ENCODE data around the gene GSK3A. TPM values are rescaled to one million over a fixed set of nuclear protein-coding genes. Genes with fewer than 3 reads are reported as not detected.

GSK3A gene
- total and polyA plus RNA-seq, 9 of the 15 experiments (the other 6 are each of a cell fraction or from before 2014, with no cell fraction given), result 0.62 to 90.7 (median 33.3) TPM

GRCh38 chr19:42277821-42278451 is 35.5 kb upstream of the GSK3A start:
- H3K27ac ChIP-seq (ENCODE audit: extremely low read depth, low read depth, low read length), result no peak overlapping the region
- no peaks in the 10 kb centered on the region for H3K9me3 ChIP-seq (replicated peaks; ENCODE audit: control insufficient read depth, insufficient read depth, low read depth, low read length)
- peaks cover 28 to 63% of the 10 kb centered on the region in 2 experiments for H3K4me1 ChIP-seq (replicated peaks in 1 of 2; ENCODE audit: control insufficient read depth in 2 of 2, insufficient read depth in 2 of 2, low read length in 2 of 2)
- no TSS peak for BruUV-seq (replicated peaks)
- DNase-seq (ENCODE audit: extremely low read depth in 1 of 4, low spot score in 3 of 4) (no peak), FAIRE-seq (no peak), ATAC-seq (no peak)
- 78% methylated on average over 9 of the region's 10 CpGs for WGBS (ENCODE audit: insufficient coverage, low coverage, missing lambda C conversion rate)
- peaks cover 49% of the 10 kb centered on the region for H3K79me2 ChIP-seq (ENCODE audit: control insufficient read depth, insufficient read depth, low read length)
- ChIA-PET POLR2A (interaction anchor here (0.9 to 3.6 kb wide), 3 partner anchors 8 to 34 kb away, joined by 3 to 16 read pairs (median 4); partner anchors contain the start of gene CIC), CTCF (ENCODE audit: low intra/inter-chr PET ratio) (interaction anchor here (0.5 kb wide), 1 partner anchor 50 kb away, joined by 7 read pairs; no protein-coding TSS in a partner anchor)
- no peaks in the 10 kb centered on the region for H4K20me1 ChIP-seq (replicated peaks; ENCODE audit: control insufficient read depth, insufficient read depth, low read length)
- no peak overlapping the region for H3K4me3 ChIP-seq
- no peaks in the 10 kb centered on the region for H3K27me3 ChIP-seq (ENCODE audit: control insufficient read depth in 2 of 2, insufficient read depth in 2 of 2, low read length in 2 of 2)
- intact Hi-C loops (cut with micrococcal nuclease), result no loop called here
- no peak overlapping the region for H2AFZ ChIP-seq (ENCODE audit: low read depth, low read length)
- no peak overlapping the region for H3K4me2 ChIP-seq (ENCODE audit: insufficient read depth, low read length)
- H3K9me1 ChIP-seq (ENCODE audit: control insufficient read depth, insufficient read depth, low read length), result no peaks in the 10 kb centered on the region
- H3K9ac ChIP-seq (ENCODE audit: insufficient read depth in 1 of 2, low read depth in 2 of 2, low read length in 2 of 2), result peak overlapping the region in 1 of 2 experiments; percentile 90; a peak in 2 of 4 replicates
- in situ Hi-C loops (cut with MboI), result no loop called here
- peaks cover 40% of the 10 kb centered on the region for H3K36me3 ChIP-seq (ENCODE audit: control insufficient read depth, insufficient read depth, low read length)
- TF ChIP-seq ASH1L (IDR thresholded peaks at IDR 0.05; ENCODE audit: borderline replicate concordance, low read depth, partially characterized antibody) (no peak), ZNF407 (IDR thresholded peaks at IDR 0.05; ENCODE audit: low read depth) (no peak), POLR2G (IDR thresholded peaks at IDR 0.05; ENCODE audit: low read depth, low read length) (peak; percentile 46; the same call in 1 of the 2 replicates), ZNF655 (CRISPR knock-in tag; IDR thresholded peaks at IDR 0.05) (no peak), YBX1 (IDR thresholded peaks at IDR 0.05) (no peak), RBFOX2 (IDR thresholded peaks at IDR 0.05; ENCODE audit: low read depth, low read length) (peak; percentile 40), ZNF124 (CRISPR knock-in tag; IDR thresholded peaks at IDR 0.05) (no peak), HCFC1 (IDR thresholded peaks at IDR 0.05; ENCODE audit: low read depth, low read length) (no peak), ZNF140 (CRISPR knock-in tag; IDR thresholded peaks at IDR 0.05) (no peak), SIRT6 (IDR thresholded peaks at IDR 0.05; ENCODE audit: low read depth, low read length) (no peak), ZBTB33 (CRISPR knock-in tag; IDR thresholded peaks at IDR 0.05) (no peak)
